ENCODE measurements around the gene UNC5A. TPM values are rescaled to one million over a fixed set of nuclear protein-coding genes. Genes with fewer than 3 reads are reported as not detected.

UNC5A gene
- total and polyA plus RNA-seq, 10 of the 15 experiments (the other 5 are each of a cell fraction or from before 2014, with no cell fraction given) = not detected

- Histone ChIP-seq H3K4me2 (ENCODE audit: control insufficient read depth, insufficient read depth) (no peak overlapping the region), H3K4me3 (no peak overlapping the region), H3K27ac (ENCODE audit: control insufficient read depth, insufficient read depth) (no peak overlapping the region), H3K36me3 (ENCODE audit: control insufficient read depth in 2 of 2, insufficient read depth in 2 of 2, low read length in 1 of 2) (no peaks in the 10 kb centered on the region), H2AFZ (ENCODE audit: control insufficient read depth, low read depth, low read length) (no peak overlapping the region), H3K27me3 (replicated peaks in 1 of 2; ENCODE audit: control insufficient read depth in 2 of 2, insufficient read depth in 2 of 2, low read length in 1 of 2) (peaks cover 0 to 12% of the 10 kb centered on the region in 2 experiments; a peak in 2 of 4 replicates), H3K79me2 (ENCODE audit: control insufficient read depth, insufficient read depth, low read length) (no peaks in the 10 kb centered on the region), H3K9me3 (replicated peaks; ENCODE audit: control insufficient read depth, insufficient read depth, low read length) (no peaks in the 10 kb centered on the region), H3K9ac (ENCODE audit: control insufficient read depth, insufficient read depth, low read length) (no peak overlapping the region), H3K4me1 (ENCODE audit: control insufficient read depth, insufficient read depth, low read length) (no peaks in the 10 kb centered on the region), H4K20me1 (ENCODE audit: control insufficient read depth, insufficient read depth) (no peaks in the 10 kb centered on the region; the same call in 1 of the 2 replicates)
- ChIA-PET SMC1A (ENCODE audit: uncharacterized antibody, unreplicated experiment) (no interaction called here), RAD21 (ENCODE audit: unreplicated experiment) (no interaction called here), POLR2A (no interaction called here), CTCF (interaction anchor here (1.2 kb wide), 1 partner anchor 160 kb away, joined by 6 read pairs; no protein-coding TSS in a partner anchor)
- intact Hi-C loops (cut with micrococcal nuclease; ENCODE audit: unreplicated experiment) (no loop called here), in situ Hi-C loops (cut with MboI) (no loop called here)
- DNase-seq (ENCODE audit: low read depth, low spot score) (no peak), ATAC-seq (no peak), FAIRE-seq (no peak)
- 24% methylated on average over 7 of the region's 7 CpGs for WGBS (ENCODE audit: insufficient coverage, insufficient replicate concordance, low lambda C conversion rate, missing lambda C conversion rate)
- TF ChIP-seq BHLHE40 (IDR thresholded peaks at IDR 0.05; ENCODE audit: borderline replicate concordance in 1 of 2, low read depth in 2 of 2, low read length in 1 of 2) (no peak), BMI1 (IDR thresholded peaks at IDR 0.05; ENCODE audit: borderline replicate concordance) (no peak), MYC (IDR thresholded peaks at IDR 0.05; ENCODE audit: insufficient read depth, insufficient read length, insufficient replicate concordance, low read length, severe bottlenecking) (no peak), E4F1 (IDR thresholded peaks at IDR 0.05; ENCODE audit: borderline replicate concordance, partially characterized antibody) (no peak), EED (IDR thresholded peaks at IDR 0.05; ENCODE audit: low read depth) (no peak), CHD4 (IDR thresholded peaks at IDR 0.05) (no peak), NFIC (IDR thresholded peaks at IDR 0.05; ENCODE audit: low read depth, low read length) (no peak), PBX3 (IDR thresholded peaks at IDR 0.05; ENCODE audit: insufficient replicate concordance, low read depth, low read length) (no peak), POLR2AphosphoS2 (IDR thresholded peaks at IDR 0.05; ENCODE audit: low read depth, low read length) (no peak), POU2F2 (IDR thresholded peaks at IDR 0.05; ENCODE audit: borderline replicate concordance, low read depth, low read length) (no peak), ZBED1 (IDR thresholded peaks at IDR 0.05; ENCODE audit: borderline replicate concordance) (no peak)
- no TSS peak for BruUV-seq (replicated peaks)
Observed at GRCh38 chr5:176820937-176821336, 10.6 kb downstream of the UNC5A start.

Measured in GM12878 (cell line).